Measurements from ENCODE around the gene PACS2.

The PACS2 gene

GRCh38 chr14:105408592-105408991, 94.0 kb downstream of the PACS2 start:
- DNase-seq (ENCODE audit: low read depth in 2 of 2): no peak

DNA sequence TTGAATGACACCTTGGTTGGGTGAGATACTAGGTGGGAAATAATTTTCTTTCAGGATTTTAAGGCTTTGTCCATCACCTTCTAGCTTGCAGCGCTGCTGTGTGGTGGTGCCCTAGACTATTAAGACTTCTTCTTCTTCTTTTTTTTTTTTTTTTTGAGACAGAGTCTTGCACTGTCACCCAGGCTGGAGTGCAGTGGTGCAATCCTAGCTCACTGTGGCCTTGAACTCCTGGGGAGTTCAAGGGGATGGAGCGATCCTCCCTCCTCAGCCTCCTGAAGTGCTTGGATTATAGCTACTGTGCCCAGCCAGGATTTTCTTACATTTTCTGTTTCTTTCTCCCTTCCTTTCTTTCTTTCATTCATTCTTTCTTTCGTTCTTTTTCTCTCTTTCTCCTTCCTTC, 94.8 kb downstream of the PACS2 start:
- DNase-seq (ENCODE audit: low read depth in 2 of 2): no peak

- DNase-seq (ENCODE audit: low read depth in 2 of 2): no peak
Observed at GRCh38 chr14:105410642-105411016, 96.1 kb downstream of the PACS2 start.

- DNase-seq (ENCODE audit: low read depth in 2 of 2): no peak
Observed at GRCh38 chr14:105411017-105411941, 96.7 kb downstream of the PACS2 start.

- no peak for DNase-seq (ENCODE audit: low read depth in 2 of 2)
Observed at GRCh38 chr14:105411985-105412770, 97.6 kb downstream of the PACS2 start.

DNA sequence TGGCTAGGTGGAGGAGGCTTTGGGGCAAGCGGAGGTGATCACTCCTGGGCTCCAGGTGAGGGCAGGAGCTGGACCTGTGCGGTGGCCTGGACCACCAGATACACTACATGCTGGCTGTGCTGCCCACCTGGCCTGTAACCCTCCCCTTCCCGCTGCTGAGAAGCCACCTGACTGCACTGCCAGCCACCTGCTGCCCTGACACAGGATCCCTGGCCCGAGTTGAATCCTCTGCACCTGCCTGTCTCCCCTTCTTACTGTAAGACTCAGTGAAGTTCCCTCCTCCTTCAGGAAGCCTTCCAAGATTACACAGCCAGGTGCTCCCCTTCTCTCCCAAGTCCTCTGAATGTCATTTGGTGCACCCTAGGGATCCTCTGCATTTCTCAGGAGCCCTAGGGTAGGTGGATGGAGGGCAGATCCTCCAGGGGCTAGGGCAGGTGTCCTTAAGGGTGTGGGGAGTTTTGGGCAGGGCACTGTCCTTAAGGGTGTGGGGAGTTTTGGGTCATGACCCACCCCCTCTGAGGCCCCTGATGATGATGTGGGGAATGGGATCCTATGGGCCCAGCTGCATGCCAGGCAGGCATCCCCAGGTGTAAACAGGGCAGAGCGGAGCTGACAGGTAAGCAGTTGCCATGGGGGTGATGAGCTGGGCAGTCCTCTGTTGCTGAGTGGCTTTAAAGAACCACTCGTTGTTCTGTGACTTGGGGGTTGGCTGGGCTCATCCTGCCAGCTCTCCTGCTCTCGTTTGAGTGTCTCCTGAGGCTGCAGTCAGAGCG, 98.4 kb downstream of the PACS2 start:
- DNase-seq (ENCODE audit: low read depth in 2 of 2): no peak

- DNase-seq (ENCODE audit: low read depth in 2 of 2): no peak
Observed at GRCh38 chr14:105413544-105413886, 99.0 kb downstream of the PACS2 start.

GRCh38 chr14:105414456-105415371, 100.2 kb downstream of the PACS2 start:
- peak; percentile 31 to 37 for DNase-seq (ENCODE audit: low read depth in 2 of 2)

GRCh38 chr14:105415481-105416428, 101.2 kb downstream of the PACS2 start:
- DNase-seq (ENCODE audit: low read depth in 2 of 2): no peak

DNA sequence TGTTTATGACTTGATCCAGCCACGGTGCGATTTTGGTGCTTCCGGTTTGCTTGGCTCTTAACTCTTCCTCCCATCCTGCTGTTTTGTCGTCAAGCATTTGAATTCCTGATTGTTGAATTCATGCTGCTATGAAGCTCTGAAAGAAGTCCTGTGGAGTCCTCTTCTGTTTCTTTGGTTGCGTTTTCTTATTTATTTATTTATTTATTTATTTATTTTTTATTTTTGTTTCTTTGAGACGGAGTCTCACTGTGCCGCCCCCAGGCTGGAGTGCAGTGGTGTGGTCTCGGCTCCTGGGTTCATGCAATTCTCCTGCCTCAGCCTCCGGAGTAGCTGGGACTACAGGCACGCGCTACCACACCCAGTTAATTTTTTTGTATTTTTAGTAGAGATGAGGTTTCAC, 102.1 kb downstream of the PACS2 start:
- no peak for DNase-seq (ENCODE audit: low read depth in 2 of 2)

DNA sequence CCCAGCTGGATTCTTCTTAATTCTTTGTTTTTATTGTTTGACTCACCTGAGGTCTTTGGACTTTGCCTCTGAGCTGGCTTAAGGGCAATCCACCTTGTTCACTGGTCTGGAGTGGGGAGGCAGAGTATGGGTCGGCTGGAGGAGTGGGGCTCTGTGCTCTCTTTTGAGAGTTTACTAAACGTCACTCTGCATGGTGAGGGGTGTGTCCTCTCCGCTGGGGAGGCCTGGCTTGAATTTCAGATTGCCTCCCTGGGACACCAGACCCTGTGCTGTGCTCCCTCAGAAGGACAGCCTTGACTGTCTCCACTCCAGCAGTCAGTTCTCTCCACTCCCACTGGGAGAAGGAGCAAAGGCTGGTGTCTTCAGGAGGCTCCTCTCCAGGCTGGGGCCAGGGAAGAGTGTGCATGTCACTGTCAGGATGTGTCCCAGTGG, 103.2 kb downstream of the PACS2 start:
- no peak for DNase-seq (ENCODE audit: low read depth in 2 of 2)

GRCh38 chr14:105418269-105419194, 104.0 kb downstream of the PACS2 start:
- DNase-seq (ENCODE audit: low read depth in 2 of 2): no peak

GRCh38 chr14:105419195-105420091, 104.9 kb downstream of the PACS2 start, which contains the start of gene MTA1:
TSS of gene MTA1 (plus strand) at chr14:105419827. CDS start at chr14:105420036, 209 bp downstream.
- no peak for DNase-seq (ENCODE audit: low read depth in 2 of 2)

DNA sequence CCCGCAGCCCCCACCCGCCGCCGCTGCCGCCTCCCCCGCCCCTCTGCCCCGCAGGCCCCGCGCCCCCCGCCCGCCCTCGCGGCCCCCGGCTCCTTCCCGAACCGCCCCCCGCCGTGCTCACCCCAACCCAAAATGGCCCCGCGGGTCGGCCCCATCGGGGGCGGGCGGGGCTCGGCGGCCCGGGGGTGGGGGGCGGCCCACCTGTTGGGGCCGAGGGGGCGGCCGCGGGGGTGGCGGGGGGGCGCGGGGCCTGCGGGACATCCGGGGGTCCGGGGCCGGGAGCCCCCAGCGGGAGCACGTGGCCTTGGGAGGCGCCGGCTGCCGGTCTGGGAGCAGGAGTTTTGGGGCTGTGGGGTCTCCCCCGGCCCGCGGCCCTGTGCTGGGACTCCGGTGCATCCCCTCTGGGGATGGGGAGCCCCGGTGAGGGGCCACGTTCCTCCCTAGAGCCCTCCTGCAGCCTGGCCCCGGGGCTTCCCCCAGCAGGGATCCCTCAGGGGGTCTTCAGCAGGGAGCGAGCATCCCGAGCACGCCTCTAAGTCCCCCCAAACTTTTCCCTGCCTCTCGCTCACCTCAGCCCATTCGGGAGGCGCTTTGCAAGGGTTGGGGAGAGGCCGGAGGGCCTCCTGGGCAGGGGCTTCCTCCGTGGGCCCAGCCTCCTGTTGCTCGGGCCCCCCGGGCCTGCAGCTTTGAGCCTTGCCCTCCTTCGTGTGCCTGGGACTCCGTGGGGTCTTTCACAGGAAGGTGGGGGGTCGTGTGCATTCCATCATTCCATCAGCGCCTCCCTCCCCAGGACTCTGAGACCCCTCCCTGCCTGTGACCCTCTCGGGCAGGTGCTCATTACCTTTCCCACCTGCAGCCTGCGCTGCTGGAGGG, 105.8 kb downstream of the PACS2 start:
- DNase-seq (ENCODE audit: low read depth in 2 of 2): no peak

DNA sequence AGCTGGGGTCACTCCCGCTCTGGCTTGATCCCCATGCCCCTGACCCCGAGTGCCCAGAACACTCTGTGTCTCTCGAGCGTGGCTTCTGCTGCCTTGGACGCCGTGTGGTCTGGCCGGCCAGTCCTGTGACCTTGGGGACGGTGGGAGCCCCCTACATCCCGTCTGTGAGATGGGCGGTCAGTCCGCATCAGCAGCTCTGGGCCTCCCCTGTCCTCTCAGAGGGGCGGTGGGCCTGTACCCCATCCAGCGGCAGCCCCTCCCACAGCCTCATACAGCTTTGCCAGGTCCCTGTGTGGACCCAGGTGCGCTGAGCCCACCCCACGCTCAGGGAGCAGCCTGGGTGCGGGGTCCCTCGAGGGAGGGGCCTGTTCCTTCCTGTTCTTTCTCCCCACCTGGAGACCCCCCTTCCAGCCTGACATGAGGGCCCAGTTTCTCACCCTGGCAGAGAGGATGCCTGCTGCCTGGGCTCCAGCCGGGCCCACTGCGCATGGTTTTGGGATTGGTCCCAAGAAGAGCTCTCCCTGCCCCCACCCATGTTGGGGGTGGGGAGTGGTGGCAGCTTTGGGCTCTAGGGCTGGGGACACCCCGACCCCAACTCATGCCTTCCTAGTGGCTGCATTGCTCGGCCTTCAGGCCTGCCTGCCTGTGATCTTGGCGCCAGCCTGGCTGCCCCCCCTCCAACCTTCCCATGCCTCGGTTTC, 106.6 kb downstream of the PACS2 start:
- no peak for DNase-seq (ENCODE audit: low read depth in 2 of 2)
